Measurements from ENCODE around the gene BRD4.

DNA sequence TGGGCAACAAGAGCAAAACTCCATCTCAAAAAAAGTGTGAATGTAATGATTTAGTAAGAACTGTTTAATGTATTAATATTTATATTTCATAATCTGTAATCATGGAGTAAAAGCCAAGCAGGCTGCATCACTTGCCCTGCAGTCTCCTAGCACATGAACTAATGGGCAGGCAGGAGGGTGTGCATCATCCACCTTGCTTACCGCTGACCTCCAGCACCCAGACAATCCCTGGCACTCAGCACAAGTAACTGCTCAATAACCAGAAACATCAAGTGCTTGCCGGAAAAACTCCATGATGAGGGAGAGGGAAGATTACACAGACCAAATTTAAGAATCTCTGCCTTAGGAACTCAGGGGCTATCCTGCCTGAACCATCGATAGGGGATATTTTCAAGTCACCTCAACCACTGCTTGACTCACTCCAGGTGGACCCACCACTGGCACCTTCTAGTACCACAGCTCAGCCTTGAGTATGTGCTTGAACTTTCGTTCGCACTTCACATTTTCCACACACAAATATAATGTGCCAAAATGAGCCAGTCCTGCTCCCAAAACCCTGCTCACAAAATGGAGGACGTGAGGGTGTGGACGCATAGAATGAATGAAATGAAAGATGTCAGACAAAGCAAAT, 18.6 kb downstream of the BRD4 start:
- TF ChIP-seq, protein P1, sequence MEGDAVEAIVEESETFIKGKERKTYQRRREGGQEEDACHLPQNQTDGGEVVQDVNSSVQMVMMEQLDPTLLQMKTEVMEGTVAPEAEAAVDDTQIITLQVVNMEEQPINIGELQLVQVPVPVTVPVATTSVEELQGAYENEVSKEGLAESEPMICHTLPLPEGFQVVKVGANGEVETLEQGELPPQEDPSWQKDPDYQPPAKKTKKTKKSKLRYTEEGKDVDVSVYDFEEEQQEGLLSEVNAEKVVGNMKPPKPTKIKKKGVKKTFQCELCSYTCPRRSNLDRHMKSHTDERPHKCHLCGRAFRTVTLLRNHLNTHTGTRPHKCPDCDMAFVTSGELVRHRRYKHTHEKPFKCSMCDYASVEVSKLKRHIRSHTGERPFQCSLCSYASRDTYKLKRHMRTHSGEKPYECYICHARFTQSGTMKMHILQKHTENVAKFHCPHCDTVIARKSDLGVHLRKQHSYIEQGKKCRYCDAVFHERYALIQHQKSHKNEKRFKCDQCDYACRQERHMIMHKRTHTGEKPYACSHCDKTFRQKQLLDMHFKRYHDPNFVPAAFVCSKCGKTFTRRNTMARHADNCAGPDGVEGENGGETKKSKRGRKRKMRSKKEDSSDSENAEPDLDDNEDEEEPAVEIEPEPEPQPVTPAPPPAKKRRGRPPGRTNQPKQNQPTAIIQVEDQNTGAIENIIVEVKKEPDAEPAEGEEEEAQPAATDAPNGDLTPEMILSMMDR (conservative IDR thresholded peaks at IDR 0.05; ENCODE audit: low read length): no peak
- TF ChIP-seq EZH2phosphoT487 (IDR thresholded peaks at IDR 0.05; ENCODE audit: borderline replicate concordance, low read depth, low read length): no peak

Data from OCI-LY7 (cell line).